Stimulated activated naive CD8-positive, alpha-beta T cell treated with anti-CD3 and anti-CD28 coated beads, Interleukin-15, Interleukin-2, amounts not matched to agents 100 U/mL and 50 U/mL, for 24 hours (primary cell): ENCODE data around the gene KCNE4.

Source experiments
- ATAC-seq: fragments of 150-1000 bp; cut with Tn5 transposase; one replicate; pipeline ENCODE4 v1.10.0; 2021
- DNase-seq: peaks from one replicate; pipeline ENCODE4 v3.0.0; 2021

The KCNE4 gene

GRCh38 chr2:223041527-223042109 lies 10.4 kb upstream of the KCNE4 start:
- ATAC-seq, result no peak
- DNase-seq, result no peak

- ATAC-seq (no peak), DNase-seq (no peak)
Measured at GRCh38 chr2:223042284-223042683, 9.7 kb upstream of the KCNE4 start.

GRCh38 chr2:223042704-223043118 lies 9.3 kb upstream of the KCNE4 start:
- DNase-seq, result no peak

GRCh38 chr2:223043164-223043941 lies 8.6 kb upstream of the KCNE4 start:
- ATAC-seq (no peak), DNase-seq (no peak)

More at GRCh38 chr2:223042704-223043118, 9.3 kb upstream of the KCNE4 start:
- ATAC-seq, result no peak

GRCh38 chr2:223044092-223044836 lies 7.7 kb upstream of the KCNE4 start:
- DNase-seq (no peak), ATAC-seq (no peak)

GRCh38 chr2:223044916-223045700 lies 6.9 kb upstream of the KCNE4 start:
- ATAC-seq, result no peak
- DNase-seq, result no peak

GRCh38 chr2:223046470-223047040 lies 5.4 kb upstream of the KCNE4 start:
- DNase-seq (no peak), ATAC-seq (no peak)

- DNase-seq (no peak), ATAC-seq (no peak)
Measured at GRCh38 chr2:223047260-223047761, 4.7 kb upstream of the KCNE4 start.

GRCh38 chr2:223048519-223048918 lies 3.5 kb upstream of the KCNE4 start:
- DNase-seq (no peak), ATAC-seq (no peak)

GRCh38 chr2:223049356-223049755 lies 2.6 kb upstream of the KCNE4 start:
- ATAC-seq (no peak), DNase-seq (no peak)

GRCh38 chr2:223050188-223050587 lies 1.8 kb upstream of the KCNE4 start:
- ATAC-seq, result no peak
- DNase-seq, result no peak

- ATAC-seq (no peak), DNase-seq (no peak)
Measured at GRCh38 chr2:223050900-223051504, 988 bp upstream of the KCNE4 start.

- DNase-seq, result no peak
- ATAC-seq, result no peak
Measured at GRCh38 chr2:223052548-223053483, 826 bp downstream of the KCNE4 start.

GRCh38 chr2:223053484-223054192 lies 1.6 kb downstream of the KCNE4 start:
- DNase-seq (no peak), ATAC-seq (no peak)

GRCh38 chr2:223054193-223054781 lies 2.3 kb downstream of the KCNE4 start:
- DNase-seq, result no peak

GRCh38 chr2:223055140-223055539 lies 3.1 kb downstream of the KCNE4 start:
- ATAC-seq, result no peak
- DNase-seq, result no peak

More at GRCh38 chr2:223054193-223054781, 2.3 kb downstream of the KCNE4 start:
- ATAC-seq, result no peak

- DNase-seq (no peak), ATAC-seq (no peak)
Measured at GRCh38 chr2:223055836-223056235, 3.8 kb downstream of the KCNE4 start.

GRCh38 chr2:223056701-223057418 lies 4.9 kb downstream of the KCNE4 start:
- DNase-seq, result no peak
- no peak for ATAC-seq
